Omental fat pad (tissue), 4 donors: Measurements from ENCODE around the gene L3MBTL4. TPM values are rescaled to one million over a fixed set of nuclear protein-coding genes. Genes with fewer than 3 reads are reported as not detected.
A peak's percentile ranks its signal among the peaks of the same experiment; 100 is the strongest.

ENCODE experiments used
- ATAC-seq: fragments of 150-250 bp; one replicate; pipeline ENCODE4 v1.9.1; 2016; ENCODE audit warnings: mild to moderate bottlenecking, moderate library complexity; ENCODE audit not compliant: low FRiP score
- DNase-seq: peaks from one replicate; pipeline ENCODE4 v3.0.0-alpha.2; 2019; ENCODE audit warnings: low spot score
- CTCF ChIP-seq, 3 donors: fragments of 450-650 bp; IDR thresholded peaks; one replicate each; pipeline ENCODE4 v1.5.1; 2016 to 2017; ENCODE audit warnings: antibody characterized with exemption in 3 of 3, mild to moderate bottlenecking in 3 of 3, moderate library complexity in 2 of 3
- total RNA-seq, 4 donors: library from RNA; depleted of rRNA; stranded (reverse); fragments of >200 nt; gene quantifications; one replicate each; pipeline ENCODE4 v1.1.0, GENCODE V29; 2016

Gene L3MBTL4
- total RNA-seq, 4 donors from 2014 or later = 7.2 to 14.8 (median 8.3) TPM

- peak; percentile 77 for ATAC-seq
- no peak for TF ChIP-seq CTCF (IDR thresholded peaks at IDR 0.05)
- no peak for DNase-seq
Observed at GRCh38 chr18:6109743-6110142, 305.0 kb downstream of the L3MBTL4 start.

- ATAC-seq = no peak
- no peak for DNase-seq
- TF ChIP-seq CTCF (IDR thresholded peaks at IDR 0.05) = no peak
Observed at GRCh38 chr18:6107794-6108193, 306.9 kb downstream of the L3MBTL4 start.

- TF ChIP-seq CTCF (IDR thresholded peaks at IDR 0.05) = no peak
- ATAC-seq = no peak
- DNase-seq = no peak
Observed at GRCh38 chr18:6106091-6106685, 308.5 kb downstream of the L3MBTL4 start.

- DNase-seq (no peak), ATAC-seq (no peak)
- no peak for TF ChIP-seq CTCF (IDR thresholded peaks at IDR 0.05)
Observed at GRCh38 chr18:6103741-6104140, 311.0 kb downstream of the L3MBTL4 start.

- TF ChIP-seq CTCF (IDR thresholded peaks at IDR 0.05) = no peak
- no peak for DNase-seq
- ATAC-seq = no peak
Observed at GRCh38 chr18:6096730-6097129, 318.0 kb downstream of the L3MBTL4 start.

- ATAC-seq = no peak
- DNase-seq = no peak
- TF ChIP-seq CTCF (IDR thresholded peaks at IDR 0.05) = no peak
Observed at GRCh38 chr18:6088432-6088831, 326.3 kb downstream of the L3MBTL4 start.

- DNase-seq = no peak
- ATAC-seq = no peak
- no peak for TF ChIP-seq CTCF (IDR thresholded peaks at IDR 0.05)
Observed at GRCh38 chr18:6086731-6087130, 328.0 kb downstream of the L3MBTL4 start.
